PC-9 (cell line): ENCODE data around the gene LHX8.

Source experiments
- EZH2 ChIP-seq: fragments of 200-600 bp; sonication (generic); IDR thresholded peaks from 2 replicates; pipeline ENCODE4 v1.8.0; 2017; ENCODE audit warnings: antibody characterized with exemption, low read depth
- TF ChIP-seq, protein P1 (sequence below): fragments of 200-600 bp; sonication (generic); conservative IDR thresholded peaks from 2 replicates; pipeline ENCODE4 v1.6.1; 2017; ENCODE audit warnings: mixed run types, antibody characterized with exemption, mild to moderate bottlenecking, moderate library complexity

DNA sequence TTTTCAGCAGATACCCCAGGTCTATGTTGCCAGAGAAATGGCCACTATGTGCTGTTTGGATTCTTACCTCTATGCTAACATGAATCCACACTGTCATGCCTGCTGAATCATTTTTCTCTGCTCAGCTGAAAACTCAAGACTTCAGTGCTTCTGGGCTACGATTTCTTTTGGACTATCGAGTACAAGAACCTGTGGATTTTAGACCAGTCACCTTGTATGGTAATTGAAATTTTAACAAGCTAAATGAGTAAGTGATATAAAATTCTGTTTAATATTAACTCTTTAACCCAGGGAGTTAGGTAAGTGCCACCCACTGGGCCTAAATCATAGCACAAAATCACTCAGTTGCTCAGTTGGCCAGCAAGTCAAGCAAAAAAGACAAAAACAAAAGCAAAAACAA lies 35.8 kb downstream of the LHX8 start:
- TF ChIP-seq, protein P1, sequence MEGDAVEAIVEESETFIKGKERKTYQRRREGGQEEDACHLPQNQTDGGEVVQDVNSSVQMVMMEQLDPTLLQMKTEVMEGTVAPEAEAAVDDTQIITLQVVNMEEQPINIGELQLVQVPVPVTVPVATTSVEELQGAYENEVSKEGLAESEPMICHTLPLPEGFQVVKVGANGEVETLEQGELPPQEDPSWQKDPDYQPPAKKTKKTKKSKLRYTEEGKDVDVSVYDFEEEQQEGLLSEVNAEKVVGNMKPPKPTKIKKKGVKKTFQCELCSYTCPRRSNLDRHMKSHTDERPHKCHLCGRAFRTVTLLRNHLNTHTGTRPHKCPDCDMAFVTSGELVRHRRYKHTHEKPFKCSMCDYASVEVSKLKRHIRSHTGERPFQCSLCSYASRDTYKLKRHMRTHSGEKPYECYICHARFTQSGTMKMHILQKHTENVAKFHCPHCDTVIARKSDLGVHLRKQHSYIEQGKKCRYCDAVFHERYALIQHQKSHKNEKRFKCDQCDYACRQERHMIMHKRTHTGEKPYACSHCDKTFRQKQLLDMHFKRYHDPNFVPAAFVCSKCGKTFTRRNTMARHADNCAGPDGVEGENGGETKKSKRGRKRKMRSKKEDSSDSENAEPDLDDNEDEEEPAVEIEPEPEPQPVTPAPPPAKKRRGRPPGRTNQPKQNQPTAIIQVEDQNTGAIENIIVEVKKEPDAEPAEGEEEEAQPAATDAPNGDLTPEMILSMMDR, result no peak
- TF ChIP-seq EZH2, result no peak
